GM23248 (cell line): Measurements from ENCODE around the gene RAB44.

Experiments used
- EZH2 ChIP-seq: fragments of 200-600 bp; sonication (generic); IDR thresholded peaks from 2 replicates; pipeline ENCODE4 v1.6.1; 2018; ENCODE audit warnings: antibody characterized with exemption, mild to moderate bottlenecking; ENCODE audit not compliant: insufficient read depth, poor library complexity, severe bottlenecking
- EZH2phosphoT487 ChIP-seq: fragments of 200-600 bp; sonication (generic); IDR thresholded peaks from 2 replicates; pipeline ENCODE4 v1.6.1; 2018; ENCODE audit warnings: antibody characterized with exemption, moderate library complexity, mild to moderate bottlenecking, low read depth; ENCODE audit not compliant: insufficient read depth

GRCh38 chr6:36735110-36736071 lies 37.8 kb downstream of the RAB44 start:
- TF ChIP-seq EZH2 = no peak
- TF ChIP-seq EZH2phosphoT487 = no peak
